SK-N-SH (cell line): ENCODE results near the gene CST3.

Experiments
- CTCF ChIP-seq: fragments of 200-600 bp; sonication (generic); IDR thresholded peaks from 2 replicates; pipeline ENCODE4 v1.6.1; 2017; ENCODE audit warnings: antibody characterized with exemption, mild to moderate bottlenecking, moderate library complexity
- EZH2phosphoT487 ChIP-seq: fragments of 200-600 bp; sonication (generic); IDR thresholded peaks from 2 replicates; pipeline ENCODE4 v1.6.1; 2017; ENCODE audit warnings: low read depth, mixed run types, mild to moderate bottlenecking, antibody characterized with exemption, moderate library complexity, borderline replicate concordance
- FOSL2 ChIP-seq: IDR thresholded peaks from 2 replicates; pipeline ENCODE4 v1.4.0; 2012; ENCODE audit warnings: low read depth, mild to moderate bottlenecking, moderate library complexity, borderline replicate concordance
- GATA2 ChIP-seq: sonication (generic); formaldehyde crosslinking; IDR thresholded peaks from 2 replicates; pipeline ENCODE4 v1.5.0; 2020; ENCODE audit warnings: mild to moderate bottlenecking, missing genetic modification reagents
- REST ChIP-seq: IDR thresholded peaks from 2 replicates; pipeline ENCODE4 v1.6.1; 2012; ENCODE audit warnings: mild to moderate bottlenecking, low read depth, low read length, moderate library complexity
- SMC3 ChIP-seq: IDR thresholded peaks from 2 replicates; pipeline ENCODE4 v1.6.1; 2012; ENCODE audit warnings: low read depth, low read length, improper control_type of control experiment

GRCh38 chr20:23588434-23589403, 49.0 kb downstream of the CST3 start:
- TF ChIP-seq CTCF (no peak), SMC3 (no peak), FOSL2 (no peak), REST (no peak), EZH2phosphoT487 (no peak), GATA2 (CRISPR knock-in tag) (no peak)
